ENCODE measurements around the gene CDK5RAP3.

Gene CDK5RAP3

GRCh38 chr17:48022901-48023300, 52.0 kb downstream of the CDK5RAP3 start:
- 100% methylated on average over 1 of the region's 6 CpGs for WGBS (ENCODE audit: extremely low coverage, insufficient coverage, low lambda C conversion rate)
- Histone ChIP-seq H2BK5ac (ENCODE audit: low read length) (no peak overlapping the region), H3K27ac (ENCODE audit: low read depth, low read length) (no peak overlapping the region), H3K79me1 (ENCODE audit: low read length) (no peaks in the 10 kb centered on the region), H3K56ac (ENCODE audit: low read length) (no peak overlapping the region), H3K18ac (ENCODE audit: low read length) (no peak overlapping the region), H4K5ac (ENCODE audit: low read length) (no peak overlapping the region), H2BK120ac (ENCODE audit: low read depth, low read length) (no peak overlapping the region), H2BK15ac (replicated peaks; ENCODE audit: low read depth) (no peak overlapping the region), H3K4ac (ENCODE audit: low read depth, low read length) (no peak overlapping the region), H3K27me3 (ENCODE audit: insufficient read depth, low read length, poor library complexity) (no peaks in the 10 kb centered on the region), H3K79me2 (ENCODE audit: control insufficient read depth, insufficient read depth, low read length) (no peaks in the 10 kb centered on the region), H3K36me3 (ENCODE audit: control insufficient read depth, insufficient read depth, low read length) (no peaks in the 10 kb centered on the region), H3K4me2 (ENCODE audit: low read length) (no peak overlapping the region), H3K9ac (ENCODE audit: low read length) (no peak overlapping the region), H3K23ac (ENCODE audit: low read length) (no peak overlapping the region), H3K4me1 (ENCODE audit: control insufficient read depth, low read depth, low read length) (peaks cover 2% of the 10 kb centered on the region), H2AK5ac (ENCODE audit: low read length) (no peak overlapping the region), H3K4me3 (ENCODE audit: low read length) (no peak overlapping the region), H4K8ac (ENCODE audit: low read depth, low read length) (no peak overlapping the region)
- no peak for DNase-seq

DNA sequence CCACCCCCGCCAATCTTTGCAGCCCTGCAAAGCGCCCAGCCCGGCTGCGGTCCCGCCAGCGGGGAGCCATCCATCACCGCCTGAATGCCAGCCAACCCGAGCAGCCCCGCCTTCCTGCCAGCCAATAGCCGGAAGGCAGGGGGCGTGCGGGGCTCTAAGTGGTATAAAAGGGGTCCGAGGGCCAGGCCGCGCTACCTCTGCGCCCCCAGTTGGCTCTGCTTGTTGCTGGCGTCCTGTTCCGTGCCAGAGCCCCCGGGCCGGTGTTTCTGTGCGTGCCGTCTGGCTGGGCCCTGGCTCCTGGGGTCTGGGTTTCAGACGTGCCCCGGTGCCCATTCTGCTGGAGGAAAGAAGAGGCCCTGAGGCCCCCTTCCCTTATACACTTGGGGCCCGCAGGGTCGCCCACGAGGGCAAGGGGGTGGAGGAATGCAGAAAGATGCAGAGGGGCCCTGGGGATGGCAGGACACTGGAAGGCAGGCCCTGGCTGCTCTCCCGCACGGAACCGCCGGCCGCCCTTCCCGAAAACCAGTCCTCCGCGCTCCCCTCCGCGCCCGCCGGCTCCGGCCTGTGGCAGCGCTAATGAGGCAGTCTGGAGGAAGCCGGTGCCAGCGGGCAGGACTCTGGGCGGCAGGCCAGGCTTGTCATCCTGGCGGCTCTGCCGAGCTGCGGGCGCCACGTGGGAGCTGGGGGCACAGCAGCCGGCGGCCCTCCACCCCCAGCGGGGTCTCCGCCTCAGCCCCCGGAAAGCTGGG, 52.7 kb downstream of the CDK5RAP3 start:
- H3K4me3 ChIP-seq (ENCODE audit: low read length): peak overlapping the region; percentile 24
- no peak overlapping the region for H3K27ac ChIP-seq (ENCODE audit: low read depth, low read length)
- H3K36me3 ChIP-seq (ENCODE audit: control insufficient read depth, insufficient read depth, low read length): no peaks in the 10 kb centered on the region
- H3K9ac ChIP-seq (ENCODE audit: low read length): peak overlapping the region; percentile 67
- no peak overlapping the region for H2BK120ac ChIP-seq (ENCODE audit: low read depth, low read length)
- H3K23ac ChIP-seq (ENCODE audit: low read length): no peak overlapping the region
- H3K27me3 ChIP-seq (ENCODE audit: insufficient read depth, low read length, poor library complexity): no peaks in the 10 kb centered on the region
- DNase-seq: peak; percentile 83
- H4K8ac ChIP-seq (ENCODE audit: low read depth, low read length): no peak overlapping the region
- H3K18ac ChIP-seq (ENCODE audit: low read length): no peak overlapping the region
- WGBS (ENCODE audit: extremely low coverage, insufficient coverage, low lambda C conversion rate): no CpG with 5 or more reads among the region's 54 CpGs
- H3K4me2 ChIP-seq (ENCODE audit: low read length): peak overlapping the region; percentile 56
- H3K56ac ChIP-seq (ENCODE audit: low read length): peak overlapping the region; percentile 75
- H3K4ac ChIP-seq (ENCODE audit: low read depth, low read length): no peak overlapping the region
- no peak overlapping the region for H2BK5ac ChIP-seq (ENCODE audit: low read length)
- H3K79me2 ChIP-seq (ENCODE audit: control insufficient read depth, insufficient read depth, low read length): no peaks in the 10 kb centered on the region
- no peak overlapping the region for H2AK5ac ChIP-seq (ENCODE audit: low read length)
- H3K79me1 ChIP-seq (ENCODE audit: low read length): no peaks in the 10 kb centered on the region
- peaks cover 2% of the 10 kb centered on the region for H3K4me1 ChIP-seq (ENCODE audit: control insufficient read depth, low read depth, low read length)
- no peak overlapping the region for H2BK15ac ChIP-seq (replicated peaks; ENCODE audit: low read depth)
- H4K5ac ChIP-seq (ENCODE audit: low read length): no peak overlapping the region

DNA sequence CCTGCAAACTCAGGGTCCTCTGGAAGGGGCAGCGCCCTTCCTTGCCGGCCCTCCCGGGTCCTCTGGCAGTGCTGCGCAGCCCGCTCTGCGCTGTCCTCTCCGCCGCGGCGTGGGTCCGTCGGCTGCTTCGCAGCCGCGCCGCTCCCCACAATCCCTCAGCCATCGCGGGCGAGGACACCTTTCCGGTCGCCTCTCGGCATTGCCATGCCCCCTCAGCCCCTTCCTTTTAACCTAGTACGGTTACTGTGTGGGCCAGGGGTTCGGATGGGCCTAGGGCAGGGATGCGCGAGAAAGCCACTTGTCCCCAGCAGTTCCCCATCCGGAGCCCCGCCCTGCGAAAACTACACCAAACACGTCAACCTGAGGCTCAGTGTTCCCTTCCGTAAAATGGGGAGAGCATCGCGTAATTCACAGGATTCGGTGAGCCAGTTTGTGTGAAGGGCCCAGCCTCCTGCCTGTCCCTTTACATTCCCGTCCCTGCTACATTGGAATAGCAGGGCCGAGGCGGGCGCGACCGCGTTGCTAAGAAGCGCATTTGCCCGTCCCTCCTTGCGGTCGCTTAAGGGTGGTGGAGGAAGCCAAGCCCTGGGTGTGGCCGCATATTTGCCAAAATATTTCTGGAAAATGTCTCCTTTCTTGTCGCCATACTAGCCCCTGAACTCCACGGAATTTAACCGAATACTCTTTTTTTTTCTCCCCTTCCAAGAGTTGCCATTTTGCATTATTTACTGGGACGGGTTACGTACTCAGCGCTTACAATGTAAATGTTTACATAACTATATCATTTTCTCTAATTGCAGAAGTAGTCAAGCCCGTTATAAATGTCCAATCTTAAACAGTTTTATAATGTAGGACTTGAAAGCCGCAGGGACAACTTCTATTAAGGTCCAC, 53.5 kb downstream of the CDK5RAP3 start:
- no peak overlapping the region for H3K4me3 ChIP-seq (ENCODE audit: low read length)
- DNase-seq: peak; percentile 76
- no peak overlapping the region for H3K23ac ChIP-seq (ENCODE audit: low read length)
- no peak overlapping the region for H3K27ac ChIP-seq (ENCODE audit: low read depth, low read length)
- H3K27me3 ChIP-seq (ENCODE audit: insufficient read depth, low read length, poor library complexity): no peaks in the 10 kb centered on the region
- no peak overlapping the region for H3K18ac ChIP-seq (ENCODE audit: low read length)
- H2AK5ac ChIP-seq (ENCODE audit: low read length): no peak overlapping the region
- H4K8ac ChIP-seq (ENCODE audit: low read depth, low read length): no peak overlapping the region
- no peak overlapping the region for H2BK120ac ChIP-seq (ENCODE audit: low read depth, low read length)
- H2BK15ac ChIP-seq (replicated peaks; ENCODE audit: low read depth): no peak overlapping the region
- no peaks in the 10 kb centered on the region for H3K36me3 ChIP-seq (ENCODE audit: control insufficient read depth, insufficient read depth, low read length)
- H3K9ac ChIP-seq (ENCODE audit: low read length): peak overlapping the region; percentile 67
- no peaks in the 10 kb centered on the region for H3K79me2 ChIP-seq (ENCODE audit: control insufficient read depth, insufficient read depth, low read length)
- H3K4me1 ChIP-seq (ENCODE audit: control insufficient read depth, low read depth, low read length): peaks cover 2% of the 10 kb centered on the region
- no peak overlapping the region for H2BK5ac ChIP-seq (ENCODE audit: low read length)
- WGBS (ENCODE audit: extremely low coverage, insufficient coverage, low lambda C conversion rate): no CpG with 5 or more reads among the region's 54 CpGs
- peak overlapping the region; percentile 75 for H3K56ac ChIP-seq (ENCODE audit: low read length)
- H3K4me2 ChIP-seq (ENCODE audit: low read length): peak overlapping the region; percentile 56
- H4K5ac ChIP-seq (ENCODE audit: low read length): no peak overlapping the region
- no peaks in the 10 kb centered on the region for H3K79me1 ChIP-seq (ENCODE audit: low read length)
- no peak overlapping the region for H3K4ac ChIP-seq (ENCODE audit: low read depth, low read length)

GRCh38 chr17:48025040-48025903, 54.4 kb downstream of the CDK5RAP3 start:
- Histone ChIP-seq H3K56ac (ENCODE audit: low read length) (peak overlapping the region; percentile 93), H3K4ac (ENCODE audit: low read depth, low read length) (no peak overlapping the region), H2BK120ac (ENCODE audit: low read depth, low read length) (no peak overlapping the region), H3K4me2 (ENCODE audit: low read length) (peak overlapping the region; percentile 99), H2AK5ac (ENCODE audit: low read length) (no peak overlapping the region), H3K4me1 (ENCODE audit: control insufficient read depth, low read depth, low read length) (peaks cover 2% of the 10 kb centered on the region), H3K79me1 (ENCODE audit: low read length) (no peaks in the 10 kb centered on the region), H3K18ac (ENCODE audit: low read length) (no peak overlapping the region), H3K79me2 (ENCODE audit: control insufficient read depth, insufficient read depth, low read length) (no peaks in the 10 kb centered on the region), H3K27me3 (ENCODE audit: insufficient read depth, low read length, poor library complexity) (no peaks in the 10 kb centered on the region), H3K9ac (ENCODE audit: low read length) (peak overlapping the region; percentile 77), H3K27ac (ENCODE audit: low read depth, low read length) (no peak overlapping the region), H3K4me3 (ENCODE audit: low read length) (peak overlapping the region; percentile 45), H4K8ac (ENCODE audit: low read depth, low read length) (no peak overlapping the region), H4K5ac (ENCODE audit: low read length) (no peak overlapping the region), H3K23ac (ENCODE audit: low read length) (no peak overlapping the region), H2BK15ac (replicated peaks; ENCODE audit: low read depth) (no peak overlapping the region), H3K36me3 (ENCODE audit: control insufficient read depth, insufficient read depth, low read length) (no peaks in the 10 kb centered on the region), H2BK5ac (ENCODE audit: low read length) (no peak overlapping the region)
- no CpG with 5 or more reads among the region's 56 CpGs for WGBS (ENCODE audit: extremely low coverage, insufficient coverage, low lambda C conversion rate)
- peak; percentile 96 for DNase-seq

DNA sequence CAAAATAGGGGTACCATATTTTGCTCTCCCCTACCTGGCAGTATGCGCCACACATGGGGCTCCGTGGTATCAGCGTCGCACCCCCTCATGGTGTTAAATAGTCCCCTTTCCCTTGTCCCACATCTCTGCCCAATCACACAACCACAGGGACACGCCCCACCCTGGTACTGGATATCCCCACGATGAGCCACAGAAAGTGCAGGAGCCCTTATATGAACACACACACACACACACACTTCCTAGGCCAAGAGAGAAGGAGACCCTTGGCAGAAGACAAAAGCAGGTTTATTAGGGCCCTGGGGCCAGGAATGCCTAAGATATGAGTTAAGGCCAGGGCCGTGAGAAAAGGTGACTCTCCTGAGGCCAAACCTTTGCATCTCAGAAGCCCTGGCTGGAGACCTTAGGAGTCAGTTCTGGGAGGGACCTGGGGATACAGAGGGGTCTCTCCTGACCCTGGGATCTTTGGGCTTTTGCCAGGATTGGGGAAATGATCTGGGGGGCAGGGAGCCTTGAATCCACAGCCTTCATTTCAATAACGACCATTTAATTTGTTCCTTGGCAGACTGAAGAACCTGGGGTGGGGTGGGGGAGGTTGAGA, 55.1 kb downstream of the CDK5RAP3 start:
- H2BK5ac ChIP-seq (ENCODE audit: low read length): no peak overlapping the region
- H3K4me2 ChIP-seq (ENCODE audit: low read length): no peak overlapping the region
- no peak overlapping the region for H4K5ac ChIP-seq (ENCODE audit: low read length)
- no peaks in the 10 kb centered on the region for H3K27me3 ChIP-seq (ENCODE audit: insufficient read depth, low read length, poor library complexity)
- no peak overlapping the region for H3K27ac ChIP-seq (ENCODE audit: low read depth, low read length)
- H3K36me3 ChIP-seq (ENCODE audit: control insufficient read depth, insufficient read depth, low read length): no peaks in the 10 kb centered on the region
- no peak overlapping the region for H2BK15ac ChIP-seq (replicated peaks; ENCODE audit: low read depth)
- H3K9ac ChIP-seq (ENCODE audit: low read length): no peak overlapping the region
- no peak overlapping the region for H3K4me3 ChIP-seq (ENCODE audit: low read length)
- no peak overlapping the region for H2BK120ac ChIP-seq (ENCODE audit: low read depth, low read length)
- no peak overlapping the region for H3K23ac ChIP-seq (ENCODE audit: low read length)
- no peak overlapping the region for H3K4ac ChIP-seq (ENCODE audit: low read depth, low read length)
- H3K4me1 ChIP-seq (ENCODE audit: control insufficient read depth, low read depth, low read length): peaks cover 2% of the 10 kb centered on the region
- no CpG with 5 or more reads among the region's 8 CpGs for WGBS (ENCODE audit: extremely low coverage, insufficient coverage, low lambda C conversion rate)
- no peak overlapping the region for H3K18ac ChIP-seq (ENCODE audit: low read length)
- H3K79me1 ChIP-seq (ENCODE audit: low read length): no peaks in the 10 kb centered on the region
- no peak overlapping the region for H2AK5ac ChIP-seq (ENCODE audit: low read length)
- H4K8ac ChIP-seq (ENCODE audit: low read depth, low read length): no peak overlapping the region
- H3K56ac ChIP-seq (ENCODE audit: low read length): peak overlapping the region; percentile 93
- no peaks in the 10 kb centered on the region for H3K79me2 ChIP-seq (ENCODE audit: control insufficient read depth, insufficient read depth, low read length)
- peak; percentile 84 for DNase-seq

Data from mesendoderm (in vitro differentiated cells).